ENCODE results near the gene KCNE4. TPM values are rescaled to one million over a fixed set of nuclear protein-coding genes. Genes with fewer than 3 reads are reported as not detected.
"Not testable (repeated sequence)": the region's sequence is repeated elsewhere in the genome, so short reads cannot be mapped to it uniquely, and the experiment has no call there.

Gene KCNE4
- total RNA-seq, 1 donor from 2014 or later, result 0.26 TPM

GRCh38 chr2:223078482-223078881, 26.5 kb downstream of the KCNE4 start:
- TF ChIP-seq, protein P1, sequence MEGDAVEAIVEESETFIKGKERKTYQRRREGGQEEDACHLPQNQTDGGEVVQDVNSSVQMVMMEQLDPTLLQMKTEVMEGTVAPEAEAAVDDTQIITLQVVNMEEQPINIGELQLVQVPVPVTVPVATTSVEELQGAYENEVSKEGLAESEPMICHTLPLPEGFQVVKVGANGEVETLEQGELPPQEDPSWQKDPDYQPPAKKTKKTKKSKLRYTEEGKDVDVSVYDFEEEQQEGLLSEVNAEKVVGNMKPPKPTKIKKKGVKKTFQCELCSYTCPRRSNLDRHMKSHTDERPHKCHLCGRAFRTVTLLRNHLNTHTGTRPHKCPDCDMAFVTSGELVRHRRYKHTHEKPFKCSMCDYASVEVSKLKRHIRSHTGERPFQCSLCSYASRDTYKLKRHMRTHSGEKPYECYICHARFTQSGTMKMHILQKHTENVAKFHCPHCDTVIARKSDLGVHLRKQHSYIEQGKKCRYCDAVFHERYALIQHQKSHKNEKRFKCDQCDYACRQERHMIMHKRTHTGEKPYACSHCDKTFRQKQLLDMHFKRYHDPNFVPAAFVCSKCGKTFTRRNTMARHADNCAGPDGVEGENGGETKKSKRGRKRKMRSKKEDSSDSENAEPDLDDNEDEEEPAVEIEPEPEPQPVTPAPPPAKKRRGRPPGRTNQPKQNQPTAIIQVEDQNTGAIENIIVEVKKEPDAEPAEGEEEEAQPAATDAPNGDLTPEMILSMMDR (IDR thresholded peaks at IDR 0.05; ENCODE audit: insufficient read depth, low read length, severe bottlenecking), result no peak
- Histone ChIP-seq H3K27me3 (ENCODE audit: control insufficient read depth, insufficient read depth, low read length) (no peaks in the 10 kb centered on the region), H3K4me3 (ENCODE audit: low read depth, low read length) (no peak overlapping the region), H3K36me3 (ENCODE audit: control insufficient read depth, insufficient read depth, low read length) (no peaks in the 10 kb centered on the region)
- FAIRE-seq (no peak), DNase-seq (ENCODE audit: low read depth) (no peak)

DNA sequence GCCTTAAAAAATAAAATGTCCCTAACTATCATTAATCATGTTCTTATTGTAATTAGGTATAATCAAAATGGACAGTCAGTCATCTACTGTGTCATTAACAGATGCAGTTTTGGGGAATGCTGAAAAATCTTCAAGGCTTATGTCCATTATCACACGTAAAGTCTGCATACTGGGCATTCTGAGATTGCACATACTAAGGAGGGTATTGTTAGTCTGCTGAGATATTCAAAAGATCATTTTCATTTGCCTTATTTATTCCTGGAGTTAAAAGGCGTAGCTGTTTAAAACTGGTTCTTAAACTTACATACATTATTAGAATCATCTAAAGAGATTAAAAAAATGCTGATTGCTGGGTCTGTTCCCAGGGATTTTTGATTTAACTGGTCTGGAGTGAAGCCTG, 27.4 kb downstream of the KCNE4 start:
- TF ChIP-seq, protein P1 (IDR thresholded peaks at IDR 0.05; ENCODE audit: insufficient read depth, low read length, severe bottlenecking), result no peak
- no peaks in the 10 kb centered on the region for H3K36me3 ChIP-seq (ENCODE audit: control insufficient read depth, insufficient read depth, low read length)
- no peak for FAIRE-seq
- no peaks in the 10 kb centered on the region for H3K27me3 ChIP-seq (ENCODE audit: control insufficient read depth, insufficient read depth, low read length)
- no peak overlapping the region for H3K4me3 ChIP-seq (ENCODE audit: low read depth, low read length)
- no peak for DNase-seq (ENCODE audit: low read depth)

DNA sequence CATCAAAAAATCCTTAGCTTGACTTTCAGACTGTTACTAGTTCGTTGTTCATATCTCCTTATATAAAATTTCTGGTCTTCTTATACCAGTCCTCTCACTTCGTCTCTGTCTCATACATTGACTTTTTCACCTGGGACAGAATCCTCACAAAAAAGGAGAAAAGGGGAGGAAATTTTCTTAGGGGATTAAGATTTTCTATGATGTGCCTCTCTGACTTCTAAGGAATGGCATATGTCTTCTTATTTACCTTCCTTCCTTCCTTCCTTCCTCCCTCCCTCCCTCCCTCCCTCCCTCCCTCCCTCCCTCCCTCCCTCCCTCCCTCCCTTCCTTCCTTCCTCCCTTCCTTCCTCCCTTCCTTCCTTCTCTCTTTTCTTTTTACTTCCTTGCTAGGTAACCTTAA, 27.9 kb downstream of the KCNE4 start:
- TF ChIP-seq, protein P1 (IDR thresholded peaks at IDR 0.05; ENCODE audit: insufficient read depth, low read length, severe bottlenecking), result no peak
- no peaks in the 10 kb centered on the region for H3K36me3 ChIP-seq (ENCODE audit: control insufficient read depth, insufficient read depth, low read length)
- no peaks in the 10 kb centered on the region for H3K27me3 ChIP-seq (ENCODE audit: control insufficient read depth, insufficient read depth, low read length)
- no peak overlapping the region for H3K4me3 ChIP-seq (ENCODE audit: low read depth, low read length)
- DNase-seq (ENCODE audit: low read depth), result no peak
- FAIRE-seq, result no peak

DNA sequence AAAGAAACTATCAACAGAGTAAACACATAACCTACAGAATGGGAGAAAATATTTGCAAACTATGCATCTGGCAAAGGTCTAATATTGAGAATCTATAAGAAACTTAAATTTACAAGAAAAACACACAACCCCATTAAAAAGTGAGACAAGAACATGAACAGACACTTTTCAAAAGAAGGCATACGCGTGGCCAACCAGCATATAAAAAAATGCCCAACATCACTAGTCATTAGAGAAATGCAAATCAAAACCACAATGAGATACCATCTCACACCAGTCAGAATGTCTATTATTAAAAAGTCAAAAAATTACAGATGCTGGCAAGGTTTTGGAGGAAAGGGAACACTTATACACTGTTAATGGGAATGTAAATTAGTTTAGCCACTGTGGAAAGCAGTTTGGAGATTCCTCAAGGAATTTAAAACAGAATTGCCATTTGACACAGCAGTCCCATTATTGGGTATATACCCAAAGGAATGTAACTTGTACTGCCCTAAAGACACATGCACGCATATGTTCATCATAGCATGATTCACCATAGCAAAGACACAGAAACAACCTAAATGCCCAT, 28.9 kb downstream of the KCNE4 start:
- not testable (repeated sequence) for FAIRE-seq; H3K36me3 ChIP-seq (ENCODE audit: control insufficient read depth, insufficient read depth, low read length); H3K27me3 ChIP-seq (ENCODE audit: control insufficient read depth, insufficient read depth, low read length); H3K4me3 ChIP-seq (ENCODE audit: low read depth, low read length); DNase-seq (ENCODE audit: low read depth)

DNA sequence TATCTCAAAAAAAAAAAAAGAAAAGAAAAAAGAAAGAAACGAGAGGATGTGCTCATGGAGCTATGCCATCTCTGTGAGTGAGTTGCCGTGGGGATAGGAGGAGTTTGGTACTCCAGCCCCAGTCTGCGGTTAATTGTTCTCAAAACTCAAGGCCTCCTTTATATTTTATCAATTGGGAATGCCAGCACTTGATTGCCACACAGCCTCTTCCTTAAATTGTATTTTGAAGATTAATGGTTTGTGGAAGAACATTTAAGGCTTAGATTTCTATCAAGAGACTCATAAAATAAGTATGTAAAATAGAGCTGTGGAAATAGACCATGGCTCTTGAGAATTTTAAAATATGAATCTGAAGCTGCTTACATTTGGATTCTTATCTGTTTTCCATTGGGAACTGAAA, 29.8 kb downstream of the KCNE4 start:
- no peak overlapping the region for H3K4me3 ChIP-seq (ENCODE audit: low read depth, low read length)
- no peak for DNase-seq (ENCODE audit: low read depth)
- no peaks in the 10 kb centered on the region for H3K36me3 ChIP-seq (ENCODE audit: control insufficient read depth, insufficient read depth, low read length)
- TF ChIP-seq, protein P1 (IDR thresholded peaks at IDR 0.05; ENCODE audit: insufficient read depth, low read length, severe bottlenecking), result no peak
- H3K27me3 ChIP-seq (ENCODE audit: control insufficient read depth, insufficient read depth, low read length), result no peaks in the 10 kb centered on the region
- FAIRE-seq, result no peak

DNA sequence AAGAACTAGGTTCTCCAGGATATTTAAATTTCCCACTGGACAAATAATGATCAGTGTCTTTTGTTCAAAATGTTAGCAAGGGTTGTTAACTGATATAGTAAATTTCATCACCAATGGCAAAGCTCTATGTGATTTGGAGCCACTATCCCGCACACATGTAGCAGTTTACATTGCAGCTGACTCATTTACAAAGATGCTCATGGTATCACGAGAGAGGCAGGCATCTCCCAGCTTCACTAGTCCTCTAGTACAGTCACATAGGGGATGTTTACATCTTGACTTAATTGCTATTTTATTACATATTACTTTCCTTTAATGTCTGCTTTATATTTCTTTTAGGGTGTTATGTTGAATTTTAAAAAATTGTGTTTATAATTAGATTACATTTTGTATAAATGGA, 30.7 kb downstream of the KCNE4 start:
- Histone ChIP-seq H3K36me3 (ENCODE audit: control insufficient read depth, insufficient read depth, low read length) (no peaks in the 10 kb centered on the region), H3K27me3 (ENCODE audit: control insufficient read depth, insufficient read depth, low read length) (no peaks in the 10 kb centered on the region), H3K4me3 (ENCODE audit: low read depth, low read length) (no peak overlapping the region)
- no peak for FAIRE-seq
- TF ChIP-seq, protein P1 (IDR thresholded peaks at IDR 0.05; ENCODE audit: insufficient read depth, low read length, severe bottlenecking), result no peak
- no peak for DNase-seq (ENCODE audit: low read depth)

All from bronchial epithelial cell (primary cell).